Measurements from ENCODE around the gene GNAQ. TPM values are rescaled to one million over a fixed set of nuclear protein-coding genes. Genes with fewer than 3 reads are reported as not detected.

The GNAQ gene
- total RNA-seq, 1 experiment from 2014 or later: 48.6 TPM

- Histone ChIP-seq H2AFZ (ENCODE audit: low read length) (no peak overlapping the region), H3K79me1 (ENCODE audit: insufficient read depth, low read depth, low read length, poor library complexity, severe bottlenecking) (no peaks in the 10 kb centered on the region), H2BK120ac (ENCODE audit: low read depth, low read length, poor library complexity, severe bottlenecking) (no peak overlapping the region)
These were observed 305.3 kb downstream of the GNAQ start for GRCh38 chr9:77726289-77726688.

More at GRCh38 chr9:77726289-77726688, 305.3 kb downstream of the GNAQ start:
- H2BK5ac ChIP-seq (ENCODE audit: insufficient read length, low read length): no peak overlapping the region
- H3K79me2 ChIP-seq (ENCODE audit: insufficient read depth, low read length): no peaks in the 10 kb centered on the region
- Mint-ChIP-seq H3K36me3 (ENCODE audit: insufficient read depth in 1 of 3, low read depth in 3 of 3) (peaks cover 33 to 48% (median 48%) of the 10 kb centered on the region in 3 experiments; a peak in 6 of 7 replicates), H3K4me3 (no peak overlapping the region), H3K9me3 (peaks cover 0 to 7% of the 10 kb centered on the region in 2 experiments; a peak in 3 of 5 replicates), H3K27ac (peak overlapping the region in 2 of 3 experiments; percentile 6 to 73; a peak in 2 of 7 replicates), H3K4me1 (peaks cover 13 to 18% of the 10 kb centered on the region in 2 experiments), H3K27me3 (ENCODE audit: low read depth) (no peaks in the 10 kb centered on the region)
- H3K4ac ChIP-seq (ENCODE audit: low read depth, low read length): no peak overlapping the region
- no peak for DNase-seq
- H3T11ph ChIP-seq (ENCODE audit: low read length): no peak overlapping the region
- no peak overlapping the region for H3K18ac ChIP-seq (ENCODE audit: insufficient read length, low read depth, low read length)
- no peak overlapping the region for H4K5ac ChIP-seq (ENCODE audit: insufficient read length, low read depth, low read length)
- no peak overlapping the region for H3K27ac ChIP-seq (ENCODE audit: insufficient read length, low read depth, low read length)
- no peak for TF ChIP-seq CTCF (conservative IDR thresholded peaks at IDR 0.05)
- no peak overlapping the region for H2AK5ac ChIP-seq (ENCODE audit: insufficient read length, low read length)
- no peak overlapping the region for H3K23ac ChIP-seq (ENCODE audit: insufficient read length, low read depth, low read length)
- H3K9me3 ChIP-seq (ENCODE audit: control insufficient read depth, low read depth, low read length): no peaks in the 10 kb centered on the region
- no peak overlapping the region for H4K91ac ChIP-seq (ENCODE audit: insufficient read length, low read depth, low read length)
- H3K9ac ChIP-seq (ENCODE audit: extremely low read depth, insufficient read length, low read length): no peak overlapping the region
- no peaks in the 10 kb centered on the region for H3K27me3 ChIP-seq (ENCODE audit: insufficient read depth, low read length)
- H3K56ac ChIP-seq (ENCODE audit: insufficient read length, low read depth, low read length): no peak overlapping the region
- H3K4me2 ChIP-seq (ENCODE audit: insufficient read depth, insufficient read length, low read length): no peak overlapping the region
- no peak overlapping the region for H4K8ac ChIP-seq (replicated peaks; ENCODE audit: insufficient read length, low read depth, low read length)
- no peaks in the 10 kb centered on the region for H3K4me1 ChIP-seq (ENCODE audit: insufficient read depth, low read length)
- H2BK12ac ChIP-seq (ENCODE audit: insufficient read length, low read depth, low read length): no peak overlapping the region
- no peaks in the 10 kb centered on the region for H3K23me2 ChIP-seq (ENCODE audit: insufficient read length, low read depth, low read length, poor library complexity, severe bottlenecking)
- H3K14ac ChIP-seq (ENCODE audit: insufficient read depth, low read length): no peak overlapping the region
- no peaks in the 10 kb centered on the region for H4K20me1 ChIP-seq (ENCODE audit: control insufficient read depth, insufficient read depth, insufficient read length)
- H2BK15ac ChIP-seq (ENCODE audit: low read depth, low read length): no peak overlapping the region
- no peak overlapping the region for H2BK20ac ChIP-seq (ENCODE audit: low read depth, low read length, poor library complexity, severe bottlenecking)
